PC-3 (cell line): Measurements from ENCODE around the gene SLC35B4. TPM values are rescaled to one million over a fixed set of nuclear protein-coding genes. Genes with fewer than 3 reads are reported as not detected.

Source experiments
- ATAC-seq: fragments of 200-7000 bp; cut with Tn5 transposase; 2 replicates; pipeline ENCODE4 v1.9.1; 2020; ENCODE audit warnings: mild to moderate bottlenecking, moderate library complexity
- BruUV-seq: library from RNA; stranded (reverse); fragments of 400-500 nt; replicated peaks from 2 replicates; lab custom pipeline; 2021; lab: Mats Ljungman, UMichigan
- CTCF ChIA-PET: fragments of 300-600 bp; sonication (Branson Sonifier 250); formaldehyde crosslinking; loops from one replicate; lab custom pipeline; 2022; ENCODE audit warnings: antibody characterized with exemption; lab: Charles Lee
- POLR2A ChIA-PET: fragments of 300-600 bp; sonication (Branson Sonifier 250); formaldehyde crosslinking; loops from one replicate; lab custom pipeline; 2022; ENCODE audit warnings: antibody characterized with exemption; ENCODE audit not compliant: unreplicated experiment; lab: Charles Lee
- DNase-seq: peaks from one replicate; pipeline ENCODE4 v3.0.0-alpha.2; 2015
- H2AFZ ChIP-seq: fragments of 300-600 bp; sonication (generic); 2 replicates; pipeline ENCODE4 v1.6.0; 2016; ENCODE audit warnings: antibody characterized with exemption, low read length
- H3F3A ChIP-seq: fragments of 300-600 bp; sonication (generic); one replicate; pipeline ENCODE4 v1.6.0; 2017; ENCODE audit warnings: antibody characterized with exemption, low read length, control low read depth, mild to moderate bottlenecking; ENCODE audit not compliant: unreplicated experiment
- H3K27ac ChIP-seq: fragments of 300-600 bp; sonication (generic); 2 replicates; pipeline ENCODE4 v1.5.1; 2016; ENCODE audit warnings: mild to moderate bottlenecking, low read length
- H3K27me3 ChIP-seq: fragments of 300-600 bp; sonication (generic); 2 replicates; pipeline ENCODE4 v1.6.1; 2016; ENCODE audit warnings: low read length, mixed read lengths
- H3K36me3 ChIP-seq: fragments of 300-600 bp; sonication (generic); 2 replicates; pipeline ENCODE4 v1.6.1; 2016; ENCODE audit warnings: low read depth, mixed run types, low read length, mixed read lengths
- H3K4me1 ChIP-seq: fragments of 300-600 bp; sonication (generic); 2 replicates; pipeline ENCODE4 v1.5.1; 2016; ENCODE audit warnings: low read length; ENCODE audit not compliant: insufficient read depth
- H3K4me2 ChIP-seq: fragments of 300-600 bp; sonication (generic); 2 replicates; pipeline ENCODE4 v1.6.0; 2016; ENCODE audit warnings: low read length
- H3K4me3 ChIP-seq: fragments of 300-600 bp; sonication (generic); 2 replicates; pipeline ENCODE4 v1.5.1; 2016; ENCODE audit warnings: mild to moderate bottlenecking, low read length, mixed read lengths
- H3K79me2 ChIP-seq: fragments of 300-600 bp; sonication (generic); 2 replicates; pipeline ENCODE4 v1.6.1; 2017; ENCODE audit warnings: low read length, mixed read lengths
- H3K9ac ChIP-seq: fragments of 300-600 bp; sonication (generic); 2 replicates; pipeline ENCODE4 v1.6.0; 2016; ENCODE audit warnings: mild to moderate bottlenecking, low read length
- H3K9me2 ChIP-seq: fragments of 300-600 bp; sonication (generic); replicated peaks from 2 replicates; pipeline ENCODE4 v1.6.1; 2016; ENCODE audit warnings: mixed run types, low read length, mixed read lengths
- H3K9me3 ChIP-seq: fragments of 300-600 bp; sonication (generic); 2 replicates; pipeline ENCODE4 v1.6.1; 2016; ENCODE audit warnings: low read length, mixed read lengths
- H4K20me1 ChIP-seq: fragments of 300-600 bp; sonication (generic); 2 replicates; pipeline ENCODE4 v1.6.1; 2016; ENCODE audit warnings: low read length, mixed read lengths
- EZH2 ChIP-seq: fragments of 300-600 bp; sonication (generic); IDR thresholded peaks from one replicate; pipeline ENCODE4 v1.6.1; 2017; ENCODE audit warnings: antibody characterized with exemption, mild to moderate bottlenecking, low read length; ENCODE audit not compliant: unreplicated experiment
- EZH2phosphoT487 ChIP-seq: fragments of 300-600 bp; sonication (generic); IDR thresholded peaks from 2 replicates; pipeline ENCODE4 v1.6.1; 2018; ENCODE audit warnings: mild to moderate bottlenecking, antibody characterized with exemption, low read length, borderline replicate concordance
- intact Hi-C: fragments of 100-400 bp; cut with micrococcal nuclease; formaldehyde crosslinking; loops from 2 replicates; pipeline ENCODE4 v1.9.0; 2023
- total RNA-seq: library from RNA; depleted of rRNA; stranded (reverse); fragments of >200 nt; gene quantifications from 2 replicates; pipeline ENCODE4 v1.2.3, GENCODE V29; 2014
- TF ChIP-seq, protein P1 (sequence below): fragments of 300-600 bp; sonication (generic); conservative IDR thresholded peaks from 2 replicates; pipeline ENCODE4 v1.5.1; 2017; ENCODE audit warnings: antibody characterized with exemption, low read depth, mild to moderate bottlenecking, low read length

The SLC35B4 gene
- total RNA-seq, 1 experiment from 2014 or later, result 34.2 TPM

DNA sequence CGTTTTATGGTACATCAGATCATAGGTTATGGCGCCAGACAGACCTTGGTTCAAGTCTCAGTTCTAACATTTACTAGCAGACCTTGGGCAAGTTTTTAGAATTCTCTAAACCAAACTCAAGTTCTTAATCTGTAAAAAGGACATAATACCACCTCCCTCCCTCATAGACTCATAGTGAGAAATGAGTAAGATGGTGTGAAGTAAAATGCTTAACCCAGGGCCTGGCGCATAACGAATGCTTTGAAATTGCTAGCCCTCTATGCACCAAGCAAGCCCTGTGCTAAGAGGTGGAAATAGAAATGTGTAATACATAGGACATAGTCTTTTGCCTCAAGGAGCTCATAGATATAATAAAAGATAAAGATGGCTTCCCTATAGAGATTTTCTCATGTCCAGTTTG lies 17.7 kb upstream of the SLC35B4 start:
- Histone ChIP-seq H3K4me2 (no peak overlapping the region), H3K9me2 (no peaks in the 10 kb centered on the region), H4K20me1 (no peaks in the 10 kb centered on the region), H3K4me3 (no peak overlapping the region), H3K27ac (no peak overlapping the region), H2AFZ (no peak overlapping the region), H3K36me3 (no peaks in the 10 kb centered on the region), H3K27me3 (no peaks in the 10 kb centered on the region), H3K9me3 (no peaks in the 10 kb centered on the region), H3K4me1 (no peaks in the 10 kb centered on the region), H3F3A (no peaks in the 10 kb centered on the region), H3K9ac (no peak overlapping the region), H3K79me2 (no peaks in the 10 kb centered on the region)
- ChIA-PET CTCF (no interaction called here), POLR2A (no interaction called here)
- ATAC-seq, result no peak
- TF ChIP-seq, protein P1, sequence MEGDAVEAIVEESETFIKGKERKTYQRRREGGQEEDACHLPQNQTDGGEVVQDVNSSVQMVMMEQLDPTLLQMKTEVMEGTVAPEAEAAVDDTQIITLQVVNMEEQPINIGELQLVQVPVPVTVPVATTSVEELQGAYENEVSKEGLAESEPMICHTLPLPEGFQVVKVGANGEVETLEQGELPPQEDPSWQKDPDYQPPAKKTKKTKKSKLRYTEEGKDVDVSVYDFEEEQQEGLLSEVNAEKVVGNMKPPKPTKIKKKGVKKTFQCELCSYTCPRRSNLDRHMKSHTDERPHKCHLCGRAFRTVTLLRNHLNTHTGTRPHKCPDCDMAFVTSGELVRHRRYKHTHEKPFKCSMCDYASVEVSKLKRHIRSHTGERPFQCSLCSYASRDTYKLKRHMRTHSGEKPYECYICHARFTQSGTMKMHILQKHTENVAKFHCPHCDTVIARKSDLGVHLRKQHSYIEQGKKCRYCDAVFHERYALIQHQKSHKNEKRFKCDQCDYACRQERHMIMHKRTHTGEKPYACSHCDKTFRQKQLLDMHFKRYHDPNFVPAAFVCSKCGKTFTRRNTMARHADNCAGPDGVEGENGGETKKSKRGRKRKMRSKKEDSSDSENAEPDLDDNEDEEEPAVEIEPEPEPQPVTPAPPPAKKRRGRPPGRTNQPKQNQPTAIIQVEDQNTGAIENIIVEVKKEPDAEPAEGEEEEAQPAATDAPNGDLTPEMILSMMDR, result no peak
- TF ChIP-seq EZH2 (no peak), EZH2phosphoT487 (no peak)
- BruUV-seq, result no TSS peak
- intact Hi-C loops, result no loop called here
- DNase-seq, result no peak

DNA sequence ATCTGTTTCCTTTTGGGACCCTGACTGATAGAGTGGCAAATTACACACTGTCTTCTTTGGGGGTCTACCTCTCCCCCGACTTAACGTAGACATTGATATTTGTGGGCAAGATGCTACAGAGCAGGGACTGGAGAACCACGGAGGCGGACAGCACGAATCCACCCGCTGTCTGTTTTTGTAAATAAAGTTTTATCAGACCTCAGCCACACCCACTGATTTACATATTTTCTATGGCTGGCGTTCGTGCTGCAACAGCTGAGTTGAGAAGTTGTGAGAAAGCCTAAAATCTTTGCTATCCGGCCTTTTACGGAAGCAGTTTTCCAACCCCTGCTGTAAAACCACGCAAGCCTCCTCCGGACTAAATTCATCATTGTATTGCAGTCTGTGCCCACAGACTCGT lies 17.2 kb upstream of the SLC35B4 start:
- no TSS peak for BruUV-seq
- no peaks in the 10 kb centered on the region for H3K9me3 ChIP-seq
- intact Hi-C loops, result no loop called here
- no peaks in the 10 kb centered on the region for H3K9me2 ChIP-seq
- no peaks in the 10 kb centered on the region for H3K4me1 ChIP-seq
- ChIA-PET CTCF (no interaction called here), POLR2A (no interaction called here)
- H3K9ac ChIP-seq, result no peak overlapping the region
- no peak overlapping the region for H3K4me3 ChIP-seq
- H3K4me2 ChIP-seq, result no peak overlapping the region
- H2AFZ ChIP-seq, result no peak overlapping the region
- H3K27me3 ChIP-seq, result no peaks in the 10 kb centered on the region
- H3F3A ChIP-seq, result no peaks in the 10 kb centered on the region
- DNase-seq, result no peak
- H3K36me3 ChIP-seq, result no peaks in the 10 kb centered on the region
- ATAC-seq, result no peak
- no peaks in the 10 kb centered on the region for H4K20me1 ChIP-seq
- H3K27ac ChIP-seq, result no peak overlapping the region
- TF ChIP-seq EZH2phosphoT487 (no peak), EZH2 (no peak)
- TF ChIP-seq, protein P1, result no peak
- H3K79me2 ChIP-seq, result no peaks in the 10 kb centered on the region

GRCh38 chr7:134332892-134333291 lies 16.2 kb upstream of the SLC35B4 start:
- ATAC-seq, result no peak
- H3K9me2 ChIP-seq, result no peaks in the 10 kb centered on the region
- intact Hi-C loops, result no loop called here
- no peaks in the 10 kb centered on the region for H3K79me2 ChIP-seq
- H3F3A ChIP-seq, result no peaks in the 10 kb centered on the region
- H4K20me1 ChIP-seq, result no peaks in the 10 kb centered on the region
- CTCF ChIA-PET, result no interaction called here
- H3K4me3 ChIP-seq, result no peak overlapping the region
- no peak overlapping the region for H2AFZ ChIP-seq
- no peaks in the 10 kb centered on the region for H3K36me3 ChIP-seq
- H3K4me2 ChIP-seq, result no peak overlapping the region
- no peaks in the 10 kb centered on the region for H3K27me3 ChIP-seq
- H3K4me1 ChIP-seq, result no peaks in the 10 kb centered on the region
- H3K9ac ChIP-seq, result no peak overlapping the region
- TF ChIP-seq EZH2phosphoT487 (no peak), EZH2 (no peak)
- TF ChIP-seq, protein P1, result no peak
- DNase-seq, result no peak
- POLR2A ChIA-PET, result no interaction called here
- no peak overlapping the region for H3K27ac ChIP-seq
- no TSS peak for BruUV-seq
- no peaks in the 10 kb centered on the region for H3K9me3 ChIP-seq
